ENCODE results near the gene MEF2B.
A peak's percentile ranks its signal among the peaks of the same experiment; 100 is the strongest.

MEF2B gene

DNA sequence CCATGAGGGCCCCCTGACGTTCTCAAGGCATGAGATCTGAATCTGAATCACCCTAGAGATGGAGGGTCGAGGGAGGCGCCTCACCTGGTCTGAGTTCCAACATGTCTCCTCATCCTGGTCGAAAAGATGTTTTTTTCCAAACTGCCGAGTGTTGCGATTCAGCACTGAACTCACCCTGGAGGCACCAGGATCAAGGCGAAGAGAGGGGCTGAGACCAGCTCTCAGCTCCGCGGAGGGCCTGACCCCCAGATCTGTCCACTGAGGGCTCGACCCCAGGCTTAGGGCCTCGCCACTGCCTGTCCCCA lies 32.6 kb upstream of the MEF2B start:
- H3K9ac ChIP-seq (ENCODE audit: low read depth, low read length), result peak overlapping the region; percentile 86
- ATAC-seq (ENCODE audit: insufficient read depth, low read depth) (no peak; the same call in 1 of the 3 replicates), DNase-seq (no peak)
- no peaks in the 10 kb centered on the region for H3K27me3 ChIP-seq (ENCODE audit: insufficient read depth, low read length, poor library complexity)
- H3K79me2 ChIP-seq (ENCODE audit: insufficient read depth, low read length), result peaks cover 21% of the 10 kb centered on the region
- H3K9me3 ChIP-seq (ENCODE audit: insufficient read depth, low read length, severe bottlenecking), result no peaks in the 10 kb centered on the region
- peaks cover 26% of the 10 kb centered on the region for H3K4me1 ChIP-seq (ENCODE audit: insufficient read depth, low read length)
- peak overlapping the region; percentile 97 to 99 for H3K4me3 ChIP-seq (ENCODE audit: low read depth in 1 of 2, low read length in 2 of 2)
- TF ChIP-seq, protein P1, sequence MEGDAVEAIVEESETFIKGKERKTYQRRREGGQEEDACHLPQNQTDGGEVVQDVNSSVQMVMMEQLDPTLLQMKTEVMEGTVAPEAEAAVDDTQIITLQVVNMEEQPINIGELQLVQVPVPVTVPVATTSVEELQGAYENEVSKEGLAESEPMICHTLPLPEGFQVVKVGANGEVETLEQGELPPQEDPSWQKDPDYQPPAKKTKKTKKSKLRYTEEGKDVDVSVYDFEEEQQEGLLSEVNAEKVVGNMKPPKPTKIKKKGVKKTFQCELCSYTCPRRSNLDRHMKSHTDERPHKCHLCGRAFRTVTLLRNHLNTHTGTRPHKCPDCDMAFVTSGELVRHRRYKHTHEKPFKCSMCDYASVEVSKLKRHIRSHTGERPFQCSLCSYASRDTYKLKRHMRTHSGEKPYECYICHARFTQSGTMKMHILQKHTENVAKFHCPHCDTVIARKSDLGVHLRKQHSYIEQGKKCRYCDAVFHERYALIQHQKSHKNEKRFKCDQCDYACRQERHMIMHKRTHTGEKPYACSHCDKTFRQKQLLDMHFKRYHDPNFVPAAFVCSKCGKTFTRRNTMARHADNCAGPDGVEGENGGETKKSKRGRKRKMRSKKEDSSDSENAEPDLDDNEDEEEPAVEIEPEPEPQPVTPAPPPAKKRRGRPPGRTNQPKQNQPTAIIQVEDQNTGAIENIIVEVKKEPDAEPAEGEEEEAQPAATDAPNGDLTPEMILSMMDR (IDR thresholded peaks at IDR 0.05; ENCODE audit: borderline replicate concordance, extremely low read depth, low read length, poor library complexity, severe bottlenecking), result no peak
- TF ChIP-seq EZH2 (IDR thresholded peaks at IDR 0.05; ENCODE audit: borderline replicate concordance, low read depth, low read length, severe bottlenecking), result no peak
- peak overlapping the region; percentile 97 for H2AFZ ChIP-seq (ENCODE audit: low read depth, low read length)
- 0 out of 2 replicates have a peak, but pooled peaks cover 3% of the 10 kb centered on the region for H4K20me1 ChIP-seq (ENCODE audit: insufficient read depth, low read length)
- H3K27ac ChIP-seq (ENCODE audit: low read length), result peak overlapping the region; percentile 92
- H3K4me2 ChIP-seq (ENCODE audit: insufficient read depth, low read length), result peak overlapping the region; percentile 87
- H3K36me3 ChIP-seq (ENCODE audit: insufficient read depth, low read length), result peaks cover 37% of the 10 kb centered on the region

DNA sequence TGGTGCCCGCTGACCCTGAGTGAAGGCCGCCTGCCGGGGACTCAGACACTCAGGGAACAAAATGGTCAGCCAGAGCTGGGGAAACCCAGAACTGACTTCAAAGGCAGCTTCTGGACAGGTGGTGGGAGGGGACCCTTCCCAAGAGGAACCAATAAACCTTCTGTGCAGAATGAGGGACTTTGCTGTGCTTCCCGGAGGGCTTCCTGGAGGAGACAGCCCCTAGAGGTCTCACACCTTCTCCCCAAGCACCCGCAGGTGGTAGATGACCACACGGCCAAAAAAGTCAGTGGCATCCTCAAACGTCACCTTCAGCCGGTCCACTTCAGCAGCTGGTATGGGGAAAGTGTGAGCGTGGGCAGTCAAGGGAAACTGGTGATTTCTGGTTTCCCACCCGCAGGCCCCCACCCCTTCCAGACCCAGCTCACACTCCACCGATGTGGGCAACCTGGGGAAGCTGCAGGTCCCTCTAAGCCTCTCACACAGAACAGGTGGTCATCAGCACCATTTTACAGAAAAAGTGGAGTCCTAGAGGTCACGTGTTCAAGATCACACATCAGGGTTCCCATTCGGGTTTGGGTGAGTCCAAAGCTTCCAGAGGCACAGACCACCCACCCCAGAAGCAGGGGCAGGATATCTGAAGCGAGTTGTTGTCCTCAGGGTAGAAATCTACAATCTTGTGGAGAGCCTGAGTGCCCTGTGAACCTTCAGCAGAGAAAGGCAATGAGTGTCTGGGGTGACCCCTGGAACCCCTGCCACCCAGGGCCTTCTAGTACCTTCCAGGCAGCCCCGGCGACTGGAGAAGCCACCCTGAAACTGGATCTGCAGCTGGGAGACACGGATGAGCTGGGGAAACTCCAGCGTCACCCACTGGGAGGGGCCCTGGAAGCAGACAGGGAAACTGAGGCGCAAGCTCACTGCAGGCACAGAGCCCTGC lies 31.9 kb upstream of the MEF2B start:
- Histone ChIP-seq H3K4me1 (ENCODE audit: insufficient read depth, low read length) (peaks cover 26% of the 10 kb centered on the region), H4K20me1 (ENCODE audit: insufficient read depth, low read length) (peaks cover 3% of the 10 kb centered on the region; the same call in 1 of the 2 replicates), H3K4me2 (ENCODE audit: insufficient read depth, low read length) (peak overlapping the region; percentile 87), H3K36me3 (ENCODE audit: insufficient read depth, low read length) (peaks cover 41% of the 10 kb centered on the region), H3K9me3 (ENCODE audit: insufficient read depth, low read length, severe bottlenecking) (no peaks in the 10 kb centered on the region), H3K4me3 (ENCODE audit: low read depth in 1 of 2, low read length in 2 of 2) (peak overlapping the region; percentile 97 to 99; a peak in 3 of 4 replicates), H3K27me3 (ENCODE audit: insufficient read depth, low read length, poor library complexity) (no peaks in the 10 kb centered on the region), H2AFZ (ENCODE audit: low read depth, low read length) (no peak overlapping the region), H3K27ac (ENCODE audit: low read length) (peak overlapping the region; percentile 92), H3K79me2 (ENCODE audit: insufficient read depth, low read length) (peaks cover 24% of the 10 kb centered on the region), H3K9ac (ENCODE audit: low read depth, low read length) (peak overlapping the region; percentile 86)
- DNase-seq (no peak), ATAC-seq (ENCODE audit: insufficient read depth, low read depth) (no peak)
- TF ChIP-seq EZH2 (IDR thresholded peaks at IDR 0.05; ENCODE audit: borderline replicate concordance, low read depth, low read length, severe bottlenecking), result no peak
- TF ChIP-seq, protein P1 (IDR thresholded peaks at IDR 0.05; ENCODE audit: borderline replicate concordance, extremely low read depth, low read length, poor library complexity, severe bottlenecking), result no peak

DNA sequence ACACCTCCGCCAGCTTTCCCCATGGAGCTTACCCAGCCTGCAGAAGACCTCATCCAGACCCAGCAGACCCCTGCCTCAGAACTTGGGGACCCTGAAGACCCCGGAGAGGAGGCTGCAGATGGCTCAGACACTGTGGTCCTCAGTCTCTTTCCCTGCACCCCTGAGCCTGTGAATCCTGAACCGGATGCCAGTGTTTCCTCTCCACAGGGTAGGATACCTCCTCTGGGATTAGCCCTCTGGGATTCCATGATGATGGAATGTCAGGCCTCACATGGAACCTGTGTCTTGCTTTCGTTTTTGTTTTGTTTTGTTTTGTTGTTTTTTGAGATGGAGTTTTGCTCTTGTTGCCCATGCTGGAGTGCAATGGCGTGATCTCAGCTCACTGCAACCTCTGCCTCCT lies 23.9 kb upstream of the MEF2B start:
- H3K27me3 ChIP-seq (ENCODE audit: insufficient read depth, low read length, poor library complexity), result no peaks in the 10 kb centered on the region
- H3K9ac ChIP-seq (ENCODE audit: low read depth, low read length), result peak overlapping the region; percentile 68; the same call in 1 of the 2 replicates
- ATAC-seq (ENCODE audit: insufficient read depth, low read depth), result no peak
- peak overlapping the region in 1 of 2 experiments; percentile 64; a peak in 1 of 4 replicates for H3K4me3 ChIP-seq (ENCODE audit: low read depth in 1 of 2, low read length in 2 of 2)
- no peak for DNase-seq
- peaks cover 28% of the 10 kb centered on the region for H3K36me3 ChIP-seq (ENCODE audit: insufficient read depth, low read length)
- H3K4me2 ChIP-seq (ENCODE audit: insufficient read depth, low read length), result peak overlapping the region; percentile 78
- TF ChIP-seq EZH2 (IDR thresholded peaks at IDR 0.05; ENCODE audit: borderline replicate concordance, low read depth, low read length, severe bottlenecking), result no peak
- TF ChIP-seq, protein P1 (IDR thresholded peaks at IDR 0.05; ENCODE audit: borderline replicate concordance, extremely low read depth, low read length, poor library complexity, severe bottlenecking), result no peak
- H3K4me1 ChIP-seq (ENCODE audit: insufficient read depth, low read length), result peaks cover 43% of the 10 kb centered on the region
- peaks cover 19% of the 10 kb centered on the region for H4K20me1 ChIP-seq (ENCODE audit: insufficient read depth, low read length)
- no peak overlapping the region for H3K27ac ChIP-seq (ENCODE audit: low read length)
- no peak overlapping the region for H2AFZ ChIP-seq (ENCODE audit: low read depth, low read length)
- H3K79me2 ChIP-seq (ENCODE audit: insufficient read depth, low read length), result peaks cover 57% of the 10 kb centered on the region
- H3K9me3 ChIP-seq (ENCODE audit: insufficient read depth, low read length, severe bottlenecking), result no peaks in the 10 kb centered on the region
